Measurements from ENCODE around the gene MAP3K15.

- TF ChIP-seq, protein P1, sequence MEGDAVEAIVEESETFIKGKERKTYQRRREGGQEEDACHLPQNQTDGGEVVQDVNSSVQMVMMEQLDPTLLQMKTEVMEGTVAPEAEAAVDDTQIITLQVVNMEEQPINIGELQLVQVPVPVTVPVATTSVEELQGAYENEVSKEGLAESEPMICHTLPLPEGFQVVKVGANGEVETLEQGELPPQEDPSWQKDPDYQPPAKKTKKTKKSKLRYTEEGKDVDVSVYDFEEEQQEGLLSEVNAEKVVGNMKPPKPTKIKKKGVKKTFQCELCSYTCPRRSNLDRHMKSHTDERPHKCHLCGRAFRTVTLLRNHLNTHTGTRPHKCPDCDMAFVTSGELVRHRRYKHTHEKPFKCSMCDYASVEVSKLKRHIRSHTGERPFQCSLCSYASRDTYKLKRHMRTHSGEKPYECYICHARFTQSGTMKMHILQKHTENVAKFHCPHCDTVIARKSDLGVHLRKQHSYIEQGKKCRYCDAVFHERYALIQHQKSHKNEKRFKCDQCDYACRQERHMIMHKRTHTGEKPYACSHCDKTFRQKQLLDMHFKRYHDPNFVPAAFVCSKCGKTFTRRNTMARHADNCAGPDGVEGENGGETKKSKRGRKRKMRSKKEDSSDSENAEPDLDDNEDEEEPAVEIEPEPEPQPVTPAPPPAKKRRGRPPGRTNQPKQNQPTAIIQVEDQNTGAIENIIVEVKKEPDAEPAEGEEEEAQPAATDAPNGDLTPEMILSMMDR (IDR thresholded peaks at IDR 0.05; ENCODE audit: low read length), result no peak
- TF ChIP-seq EZH2 (IDR thresholded peaks at IDR 0.05; ENCODE audit: borderline replicate concordance, low read length), result no peak
Observed at GRCh38 chrX:19554786-19555185, 39.5 kb upstream of the MAP3K15 start.

All from OCI-LY1 (cell line).